ENCODE measurements around the gene WDR89. TPM values are rescaled to one million over a fixed set of nuclear protein-coding genes. Genes with fewer than 3 reads are reported as not detected.

The WDR89 gene
- total and polyA plus RNA-seq, 9 of the 15 experiments (the other 6 are each of a cell fraction or from before 2014, with no cell fraction given) = 9.3 to 25.6 (median 16.2) TPM

DNA sequence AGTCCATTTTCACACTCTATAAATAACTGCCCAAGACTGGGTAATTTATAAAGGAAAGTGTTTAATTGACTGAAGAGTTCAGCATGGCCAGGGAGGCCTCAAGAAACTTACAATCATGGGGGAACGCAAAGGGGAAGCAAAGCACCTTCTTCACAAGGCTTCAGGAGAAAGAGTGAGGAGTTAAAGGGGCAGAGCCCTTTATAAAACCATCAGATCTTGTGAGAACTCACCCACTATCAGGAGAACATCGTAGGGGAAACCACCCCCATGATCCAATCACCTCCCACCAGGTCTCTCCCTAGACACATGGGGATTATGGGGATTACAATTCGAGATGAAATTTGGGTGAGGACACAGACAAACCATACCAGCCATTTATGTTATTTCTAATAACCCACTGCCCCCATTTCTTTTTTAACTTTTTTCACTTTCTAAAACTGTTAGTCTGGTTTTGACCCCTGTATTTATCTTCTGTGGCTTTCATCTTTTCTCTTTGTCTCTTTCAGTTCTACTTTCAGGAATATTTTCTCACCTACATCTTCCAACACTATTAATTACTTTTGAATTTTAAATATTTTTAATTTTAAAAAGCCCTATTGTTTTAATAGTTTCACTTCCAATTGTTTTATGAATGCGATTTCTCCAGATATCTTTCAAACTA lies 44.5 kb downstream of the WDR89 start:
- WGBS (ENCODE audit: insufficient coverage, low coverage, missing lambda C conversion rate) = 95% methylated on average over 4 of the region's 4 CpGs
- CTCF ChIA-PET (ENCODE audit: low intra/inter-chr PET ratio) = no interaction called here

More for the DNA sequence above, 44.5 kb downstream of the WDR89 start:
- H3K27ac ChIP-seq (ENCODE audit: extremely low read depth, low read depth, low read length) = no peak overlapping the region
- BruUV-seq (replicated peaks) = TSS peak; percentile 23
- in situ Hi-C loops (cut with MboI) = no loop called here
- H3K4me1 ChIP-seq (replicated peaks in 1 of 2; ENCODE audit: control insufficient read depth in 2 of 2, insufficient read depth in 2 of 2, low read length in 2 of 2) = no peaks in the 10 kb centered on the region
- POLR2A ChIA-PET = no interaction called here
- H3K27me3 ChIP-seq (ENCODE audit: control insufficient read depth in 2 of 2, insufficient read depth in 2 of 2, low read length in 2 of 2) = no peaks in the 10 kb centered on the region
- peaks cover 28% of the 10 kb centered on the region for H3K36me3 ChIP-seq (ENCODE audit: control insufficient read depth, insufficient read depth, low read length)
- H3K9me1 ChIP-seq (ENCODE audit: control insufficient read depth, insufficient read depth, low read length) = no peaks in the 10 kb centered on the region
- no peak overlapping the region for H3K4me2 ChIP-seq (ENCODE audit: insufficient read depth, low read length)
- no peaks in the 10 kb centered on the region; the same call in none of the 2 replicates for H3K9me3 ChIP-seq (replicated peaks; ENCODE audit: control insufficient read depth, insufficient read depth, low read depth, low read length)
- no peak for ATAC-seq
- H3K9ac ChIP-seq (ENCODE audit: insufficient read depth in 1 of 2, low read depth in 2 of 2, low read length in 2 of 2) = no peak overlapping the region
- no peak for FAIRE-seq
- H4K20me1 ChIP-seq (replicated peaks; ENCODE audit: control insufficient read depth, insufficient read depth, low read length) = no peaks in the 10 kb centered on the region
- intact Hi-C loops (cut with micrococcal nuclease) = no loop called here
- H3K4me3 ChIP-seq = no peak overlapping the region
- no peak overlapping the region for H2AFZ ChIP-seq (ENCODE audit: low read depth, low read length)
- no peak for TF ChIP-seq C11orf30 (IDR thresholded peaks at IDR 0.05; ENCODE audit: low read depth)
- no peak for TF ChIP-seq ZFP36 (IDR thresholded peaks at IDR 0.05; ENCODE audit: low read depth, low read length, partially characterized antibody)
- TF ChIP-seq, protein P1, sequence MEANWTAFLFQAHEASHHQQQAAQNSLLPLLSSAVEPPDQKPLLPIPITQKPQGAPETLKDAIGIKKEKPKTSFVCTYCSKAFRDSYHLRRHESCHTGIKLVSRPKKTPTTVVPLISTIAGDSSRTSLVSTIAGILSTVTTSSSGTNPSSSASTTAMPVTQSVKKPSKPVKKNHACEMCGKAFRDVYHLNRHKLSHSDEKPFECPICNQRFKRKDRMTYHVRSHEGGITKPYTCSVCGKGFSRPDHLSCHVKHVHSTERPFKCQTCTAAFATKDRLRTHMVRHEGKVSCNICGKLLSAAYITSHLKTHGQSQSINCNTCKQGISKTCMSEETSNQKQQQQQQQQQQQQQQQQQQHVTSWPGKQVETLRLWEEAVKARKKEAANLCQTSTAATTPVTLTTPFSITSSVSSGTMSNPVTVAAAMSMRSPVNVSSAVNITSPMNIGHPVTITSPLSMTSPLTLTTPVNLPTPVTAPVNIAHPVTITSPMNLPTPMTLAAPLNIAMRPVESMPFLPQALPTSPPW (CRISPR knock-in tag; IDR thresholded peaks at IDR 0.05) = no peak
- TF ChIP-seq ZNF695 (CRISPR knock-in tag; IDR thresholded peaks at IDR 0.05) = no peak
- no peak for TF ChIP-seq BRD4 (IDR thresholded peaks at IDR 0.05)
- no peak for TF ChIP-seq TARDBP (IDR thresholded peaks at IDR 0.05)
- no peaks in the 10 kb centered on the region for H3K79me2 ChIP-seq (ENCODE audit: control insufficient read depth, insufficient read depth, low read length)
- no peak for DNase-seq (ENCODE audit: extremely low read depth in 1 of 4, low spot score in 3 of 4)
